ENCODE results near the gene TICRR. TPM values are rescaled to one million over a fixed set of nuclear protein-coding genes. Genes with fewer than 3 reads are reported as not detected.
A peak's percentile ranks its signal among the peaks of the same experiment; 100 is the strongest.
"Not testable (repeated sequence)": the region's sequence is repeated elsewhere in the genome, so short reads cannot be mapped to it uniquely, and the experiment has no call there.

TICRR gene
- polyA plus RNA-seq (ENCODE audit: insufficient read length), result 17.9 TPM
- long read RNA-seq, donor 1, result 0 reads
- long read RNA-seq, donor 2, result 0 reads
- long read RNA-seq, donor 3, result 0 reads
- long read RNA-seq, donor 4, result 0 reads
- long read RNA-seq, donor 5, result 0 reads
- long read RNA-seq, donor 6, partial matches to known transcripts, result 0 of 1 reads
- long read RNA-seq, donor 6, other reads (novel, unspliced or antisense), result 0 of 1 reads
- long read RNA-seq, donor 7, result 0 reads
- long read RNA-seq, donor 8, result 0 reads

GRCh38 chr15:89575146-89575655 is at the start of gene TICRR:
TICRR (plus strand) TSS chr15:89575469; CDS start chr15:89575587, 118 bp downstream.
- DNase-seq, result peak; percentile 100

GRCh38 chr15:89526181-89526580 is 49.1 kb upstream of the TICRR start:
- DNase-seq, result no peak

- no peak for DNase-seq
Measured at GRCh38 chr15:89526601-89527441, 48.4 kb upstream of the TICRR start.

GRCh38 chr15:89528757-89529352 is 46.4 kb upstream of the TICRR start:
- no peak for DNase-seq

- DNase-seq, result no peak
Measured at GRCh38 chr15:89530976-89531375, 44.3 kb upstream of the TICRR start.

- DNase-seq, result no peak
Measured at GRCh38 chr15:89531796-89532537, 43.3 kb upstream of the TICRR start.

GRCh38 chr15:89533861-89534544 is 41.3 kb upstream of the TICRR start:
- DNase-seq, result no peak

- no peak for DNase-seq
Measured at GRCh38 chr15:89539027-89539426, 36.2 kb upstream of the TICRR start.

- no peak for DNase-seq
Measured at GRCh38 chr15:89542369-89542768, 32.9 kb upstream of the TICRR start.

GRCh38 chr15:89543389-89543788 is 31.9 kb upstream of the TICRR start:
- no peak for DNase-seq

GRCh38 chr15:89549138-89549537 is 26.1 kb upstream of the TICRR start:
- DNase-seq, result not testable (repeated sequence)

GRCh38 chr15:89550427-89550826 is 24.8 kb upstream of the TICRR start:
- no peak for DNase-seq

GRCh38 chr15:89551550-89551949 is 23.7 kb upstream of the TICRR start:
- no peak for DNase-seq

- DNase-seq, result no peak
Measured at GRCh38 chr15:89553632-89554031, 21.6 kb upstream of the TICRR start.

GRCh38 chr15:89554247-89554646 is 21.0 kb upstream of the TICRR start:
- no peak for DNase-seq

- no peak for DNase-seq
Measured at GRCh38 chr15:89555768-89556167, 19.5 kb upstream of the TICRR start.

- DNase-seq, result peak; percentile 75
Measured at GRCh38 chr15:89556413-89557262, 18.6 kb upstream of the TICRR start.

- no peak for DNase-seq
Measured at GRCh38 chr15:89559769-89560264, 15.5 kb upstream of the TICRR start.

GRCh38 chr15:89566181-89566580 is 9.1 kb upstream of the TICRR start:
- DNase-seq, result no peak

- no peak for DNase-seq
Measured at GRCh38 chr15:89566621-89567294, 8.5 kb upstream of the TICRR start.

All from left kidney (tissue), 8 donors.